Neural progenitor cell (in vitro differentiated cells): ENCODE data around the gene ILRUN.

ENCODE experiments used
- CTCF ChIP-seq: fragments of 200-600 bp; sonication (generic); IDR thresholded peaks from 2 replicates; pipeline ENCODE4 v1.5.1; 2017; ENCODE audit warnings: antibody characterized with exemption, mild to moderate bottlenecking
- EZH2 ChIP-seq: fragments of 200-600 bp; sonication (generic); IDR thresholded peaks from 2 replicates; pipeline ENCODE4 v1.6.1; 2017; ENCODE audit warnings: antibody characterized with exemption, mild to moderate bottlenecking, moderate library complexity

- no peak for TF ChIP-seq CTCF
- TF ChIP-seq EZH2: no peak
Observed at GRCh38 chr6:34684364-34684763, 12.2 kb downstream of the ILRUN start.
